Heart left ventricle (tissue), 13 donors: ENCODE results near the gene PKP1.

ENCODE experiments used
- POLR2A ChIP-seq, 2 donors: fragments of 450-650 bp; IDR thresholded peaks; one replicate each; pipeline ENCODE4 v1.6.1; 2017; ENCODE audit warnings: antibody characterized with exemption in 2 of 2, mild to moderate bottlenecking in 2 of 2, moderate library complexity in 2 of 2
- TF ChIP-seq, protein P1 (sequence below), 12 donors: fragments of 200-600 bp; sonication (generic) in 4 of 12; IDR thresholded peaks; one replicate each; pipeline versions ENCODE4 v1.5.0 to v1.8.0; 2018 to 2022; ENCODE audit warnings: antibody characterized with exemption in 12 of 12, mild to moderate bottlenecking in 5 of 12
- donor health status: ischemic (EF 13 %, LVEDD 7.1; RV severe dilation, severe dysfunction).
- donor health status: DM: no; HTN: yes; CAD: no.
- donor health status: DM: no; HTN: no; CAD: no.
- donor health status: ischemic (EF 25% LVEDD 6.9; RV normal size, moderate dysfunction).
- donor health status: ischemic (EF 25% LVEDD 5.7; RV mildly dilated, moderate dysfunction).
- donor health status: ischemic (EF 35%, LVEDD 5.7; RV mildly dilated, moderate dysfunction).
- donor health status: nonischemic (EF 11% LVEDD 7.7; RV severe dilation, severe dysfunction).
- donor health status: DM: yes; HTN: yes; CAD: no.
- donor health status: PGD.
- donor health status: ischemic (EF 29% LVEDD 5.4; RV normal size, mild dysfunction).
- donor health status: nonischemic (EF 23%, LVEDD 6.1; RV moderate dilation, normal function).

- TF ChIP-seq, protein P1, sequence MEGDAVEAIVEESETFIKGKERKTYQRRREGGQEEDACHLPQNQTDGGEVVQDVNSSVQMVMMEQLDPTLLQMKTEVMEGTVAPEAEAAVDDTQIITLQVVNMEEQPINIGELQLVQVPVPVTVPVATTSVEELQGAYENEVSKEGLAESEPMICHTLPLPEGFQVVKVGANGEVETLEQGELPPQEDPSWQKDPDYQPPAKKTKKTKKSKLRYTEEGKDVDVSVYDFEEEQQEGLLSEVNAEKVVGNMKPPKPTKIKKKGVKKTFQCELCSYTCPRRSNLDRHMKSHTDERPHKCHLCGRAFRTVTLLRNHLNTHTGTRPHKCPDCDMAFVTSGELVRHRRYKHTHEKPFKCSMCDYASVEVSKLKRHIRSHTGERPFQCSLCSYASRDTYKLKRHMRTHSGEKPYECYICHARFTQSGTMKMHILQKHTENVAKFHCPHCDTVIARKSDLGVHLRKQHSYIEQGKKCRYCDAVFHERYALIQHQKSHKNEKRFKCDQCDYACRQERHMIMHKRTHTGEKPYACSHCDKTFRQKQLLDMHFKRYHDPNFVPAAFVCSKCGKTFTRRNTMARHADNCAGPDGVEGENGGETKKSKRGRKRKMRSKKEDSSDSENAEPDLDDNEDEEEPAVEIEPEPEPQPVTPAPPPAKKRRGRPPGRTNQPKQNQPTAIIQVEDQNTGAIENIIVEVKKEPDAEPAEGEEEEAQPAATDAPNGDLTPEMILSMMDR (IDR thresholded peaks at IDR 0.05) = no peak
- TF ChIP-seq POLR2A (IDR thresholded peaks at IDR 0.05) = no peak
Observed at GRCh38 chr1:201345081-201345355, 61.7 kb downstream of the PKP1 start.
